IPS DF 19.7 (cell line): ENCODE measurements around the gene ADARB1.

Source experiments
- DNase-seq: peaks from one replicate; pipeline ENCODE4 v3.0.0-alpha.2; 2013; ENCODE audit warnings: low read depth, low spot score

Gene ADARB1

GRCh38 chr21:45264912-45265515 is 190.6 kb downstream of the ADARB1 start:
- no peak for DNase-seq

GRCh38 chr21:45265721-45266517 is 191.5 kb downstream of the ADARB1 start:
- no peak for DNase-seq

- DNase-seq = no peak
These were observed 192.4 kb downstream of the ADARB1 start for GRCh38 chr21:45266518-45267389.

GRCh38 chr21:45267390-45267760 is 193.0 kb downstream of the ADARB1 start:
- DNase-seq = no peak

GRCh38 chr21:45269861-45270260 is 195.5 kb downstream of the ADARB1 start:
- DNase-seq = no peak

- DNase-seq = no peak
These were observed 196.0 kb downstream of the ADARB1 start for GRCh38 chr21:45270306-45270821.
